ENCODE data around the gene MOB3A.

Gene MOB3A

DNA sequence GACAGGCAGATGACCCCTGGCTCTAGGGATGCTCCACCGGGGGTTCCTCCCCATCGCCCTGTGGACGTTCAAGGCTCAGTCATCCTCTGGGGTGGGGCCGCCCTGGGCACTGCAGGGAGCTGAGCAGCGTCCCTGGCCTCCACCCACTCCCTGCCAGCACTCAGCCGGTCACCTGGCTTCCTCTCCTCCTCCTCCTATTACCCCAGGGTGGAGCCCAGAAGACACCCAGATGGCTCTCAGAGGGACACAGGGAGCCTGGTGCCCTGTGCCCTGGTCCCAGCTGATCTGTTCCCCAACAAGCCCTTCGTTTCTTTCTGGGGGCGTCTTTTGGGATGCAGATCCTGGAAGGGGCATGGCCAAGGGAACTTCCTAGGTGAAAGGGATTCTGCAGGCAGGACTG is 41.4 kb downstream of the MOB3A start:
- TF ChIP-seq, protein P1, sequence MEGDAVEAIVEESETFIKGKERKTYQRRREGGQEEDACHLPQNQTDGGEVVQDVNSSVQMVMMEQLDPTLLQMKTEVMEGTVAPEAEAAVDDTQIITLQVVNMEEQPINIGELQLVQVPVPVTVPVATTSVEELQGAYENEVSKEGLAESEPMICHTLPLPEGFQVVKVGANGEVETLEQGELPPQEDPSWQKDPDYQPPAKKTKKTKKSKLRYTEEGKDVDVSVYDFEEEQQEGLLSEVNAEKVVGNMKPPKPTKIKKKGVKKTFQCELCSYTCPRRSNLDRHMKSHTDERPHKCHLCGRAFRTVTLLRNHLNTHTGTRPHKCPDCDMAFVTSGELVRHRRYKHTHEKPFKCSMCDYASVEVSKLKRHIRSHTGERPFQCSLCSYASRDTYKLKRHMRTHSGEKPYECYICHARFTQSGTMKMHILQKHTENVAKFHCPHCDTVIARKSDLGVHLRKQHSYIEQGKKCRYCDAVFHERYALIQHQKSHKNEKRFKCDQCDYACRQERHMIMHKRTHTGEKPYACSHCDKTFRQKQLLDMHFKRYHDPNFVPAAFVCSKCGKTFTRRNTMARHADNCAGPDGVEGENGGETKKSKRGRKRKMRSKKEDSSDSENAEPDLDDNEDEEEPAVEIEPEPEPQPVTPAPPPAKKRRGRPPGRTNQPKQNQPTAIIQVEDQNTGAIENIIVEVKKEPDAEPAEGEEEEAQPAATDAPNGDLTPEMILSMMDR (IDR thresholded peaks at IDR 0.05; ENCODE audit: extremely low read depth, insufficient read depth, missing control alignments) = no peak
- in situ Hi-C loops (cut with MboI; ENCODE audit: low pct_unique_long_range_greater_than_20kb, low sequenced_read_pairs, unreplicated experiment) = no loop called here
- DNase-seq (ENCODE audit: low spot score) = no peak

DNA sequence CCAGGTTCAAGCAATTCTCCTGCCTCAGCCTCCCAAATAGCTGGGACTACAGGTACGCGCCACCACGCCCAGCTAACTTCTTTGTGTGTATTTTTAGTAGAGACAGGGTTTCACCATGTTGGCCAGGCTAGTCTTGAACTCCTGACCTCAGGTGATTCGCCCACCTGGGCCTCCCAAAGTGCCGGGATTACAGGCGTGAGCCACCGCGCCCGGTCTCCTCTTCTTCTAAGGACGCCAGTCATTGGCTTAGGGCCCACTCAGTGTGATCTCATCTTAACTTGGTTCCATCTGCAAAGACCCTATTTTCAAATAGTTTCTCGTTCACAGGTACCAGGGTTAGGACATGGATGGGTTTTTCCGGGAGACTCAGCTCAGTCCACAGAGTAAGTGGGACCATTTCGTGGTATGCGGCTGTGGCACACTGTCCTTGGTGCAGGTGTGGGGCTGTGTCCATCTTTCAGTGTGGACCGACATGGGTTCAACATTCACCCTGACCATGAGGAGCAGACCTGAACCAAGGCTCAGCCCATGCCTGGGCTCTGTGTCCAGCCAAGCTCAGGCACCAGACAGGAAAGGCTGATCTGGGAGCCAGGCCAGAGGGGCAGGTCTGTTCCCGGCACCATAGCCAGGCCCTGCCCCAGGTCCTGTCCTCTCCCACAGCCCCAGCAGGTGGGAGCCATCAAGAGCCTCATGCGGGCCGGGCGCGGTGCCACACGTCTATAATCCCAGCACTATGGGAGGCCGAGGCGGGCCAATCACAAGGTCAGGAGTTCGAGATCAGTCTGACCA is 42.3 kb downstream of the MOB3A start:
- in situ Hi-C loops (cut with MboI; ENCODE audit: low pct_unique_long_range_greater_than_20kb, low sequenced_read_pairs, unreplicated experiment) = no loop called here
- no peak for DNase-seq (ENCODE audit: low spot score)
- TF ChIP-seq, protein P1 (IDR thresholded peaks at IDR 0.05; ENCODE audit: extremely low read depth, insufficient read depth, missing control alignments) = no peak

DNA sequence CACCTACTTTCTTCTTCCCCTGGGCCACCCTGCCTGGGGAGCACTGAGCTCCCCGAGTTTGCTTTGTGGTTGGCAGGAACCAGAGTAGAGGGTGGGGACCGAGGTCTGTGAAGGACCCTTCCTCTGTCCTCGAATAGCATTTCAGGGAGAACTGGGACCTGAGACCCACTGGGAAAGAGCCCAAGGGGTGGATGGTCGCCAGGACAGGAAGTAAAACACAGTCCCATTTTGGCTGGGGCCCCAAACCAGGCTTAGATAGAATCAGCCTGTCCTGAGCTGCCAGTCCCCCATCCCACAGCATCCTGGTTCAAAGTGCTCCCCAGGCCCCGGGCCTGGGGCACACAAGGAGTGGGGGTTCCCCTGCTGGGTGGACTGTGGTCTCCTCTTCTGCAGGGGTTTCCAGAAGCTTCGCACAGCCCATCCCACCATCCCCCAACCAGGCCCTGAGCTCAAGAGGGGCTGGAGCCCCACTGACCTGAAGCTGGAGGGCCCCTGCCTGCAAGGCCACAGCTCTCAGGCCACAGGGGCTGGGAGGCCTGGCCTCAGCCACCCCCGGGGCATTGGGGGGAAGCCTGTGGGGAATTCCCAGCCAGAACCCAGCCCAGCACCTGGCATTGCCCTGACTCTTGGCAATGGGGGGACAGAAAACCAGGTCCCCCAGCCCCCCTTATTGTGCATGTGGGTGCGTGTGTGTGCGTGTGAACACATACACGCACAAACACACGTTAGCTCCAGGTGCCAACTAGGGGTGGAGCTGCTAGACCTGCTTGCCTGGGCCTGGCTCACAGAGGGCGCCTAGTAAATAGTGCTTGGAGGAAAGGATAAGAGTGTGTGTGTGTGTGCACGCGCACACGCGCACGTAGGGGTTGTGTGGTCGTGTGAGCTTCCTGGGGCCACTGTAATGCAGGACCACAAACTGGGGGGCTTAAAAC is 44.1 kb downstream of the MOB3A start:
- in situ Hi-C loops (cut with MboI; ENCODE audit: low pct_unique_long_range_greater_than_20kb, low sequenced_read_pairs, unreplicated experiment) = no loop called here
- TF ChIP-seq, protein P1 (IDR thresholded peaks at IDR 0.05; ENCODE audit: extremely low read depth, insufficient read depth, missing control alignments) = peak; percentile 11
- no peak for DNase-seq (ENCODE audit: low spot score)

DNA sequence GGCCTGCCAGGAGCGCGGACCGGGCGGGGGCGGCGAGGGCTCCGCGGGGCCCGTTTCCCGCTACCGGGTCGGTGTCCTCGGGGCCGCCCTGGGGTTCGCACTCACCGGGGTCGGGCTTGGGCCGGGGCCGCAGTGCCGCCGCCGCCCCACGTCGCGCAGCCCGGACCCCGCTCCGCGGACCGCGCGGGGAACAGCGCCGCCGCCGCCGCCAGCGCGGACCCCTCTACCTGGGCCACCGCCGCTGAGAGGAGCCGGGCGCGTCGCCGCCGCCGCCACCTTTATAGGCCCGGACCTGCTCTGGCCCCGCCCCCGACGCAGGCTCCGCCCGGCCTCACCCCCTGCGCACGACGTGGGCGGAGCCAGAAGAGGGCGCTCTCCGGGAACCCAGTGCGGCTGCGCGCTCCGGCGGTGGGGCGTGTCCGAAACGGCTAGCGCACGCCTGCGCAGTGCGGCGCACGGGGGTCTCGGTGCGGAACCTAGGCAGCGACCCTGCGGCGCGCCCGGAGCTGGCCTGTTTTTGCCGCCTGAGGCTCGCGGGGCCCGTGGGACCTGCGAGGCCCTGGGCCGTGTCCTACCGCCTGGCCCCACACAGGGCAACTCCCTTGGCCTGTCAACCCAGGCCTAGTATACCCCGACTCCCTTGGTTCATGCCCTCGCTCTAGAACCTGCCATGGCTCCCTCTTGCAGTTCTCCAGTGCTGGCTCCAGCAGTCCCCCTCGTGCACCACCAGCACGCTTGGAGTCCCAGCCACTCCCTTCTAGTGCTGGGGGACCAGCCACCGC is 44.9 kb downstream of the MOB3A start, which contains the start of gene MKNK2:
Gene MKNK2 (minus strand): TSS at position 254 of the 782 bp plus-strand sequence. CDS start 393 bp downstream, outside the sequence.
- TF ChIP-seq, protein P1 (IDR thresholded peaks at IDR 0.05; ENCODE audit: extremely low read depth, insufficient read depth, missing control alignments) = peak; percentile 66
- in situ Hi-C loops (cut with MboI; ENCODE audit: low pct_unique_long_range_greater_than_20kb, low sequenced_read_pairs, unreplicated experiment) = no loop called here
- peak; percentile 99 for DNase-seq (ENCODE audit: low spot score)

DNA sequence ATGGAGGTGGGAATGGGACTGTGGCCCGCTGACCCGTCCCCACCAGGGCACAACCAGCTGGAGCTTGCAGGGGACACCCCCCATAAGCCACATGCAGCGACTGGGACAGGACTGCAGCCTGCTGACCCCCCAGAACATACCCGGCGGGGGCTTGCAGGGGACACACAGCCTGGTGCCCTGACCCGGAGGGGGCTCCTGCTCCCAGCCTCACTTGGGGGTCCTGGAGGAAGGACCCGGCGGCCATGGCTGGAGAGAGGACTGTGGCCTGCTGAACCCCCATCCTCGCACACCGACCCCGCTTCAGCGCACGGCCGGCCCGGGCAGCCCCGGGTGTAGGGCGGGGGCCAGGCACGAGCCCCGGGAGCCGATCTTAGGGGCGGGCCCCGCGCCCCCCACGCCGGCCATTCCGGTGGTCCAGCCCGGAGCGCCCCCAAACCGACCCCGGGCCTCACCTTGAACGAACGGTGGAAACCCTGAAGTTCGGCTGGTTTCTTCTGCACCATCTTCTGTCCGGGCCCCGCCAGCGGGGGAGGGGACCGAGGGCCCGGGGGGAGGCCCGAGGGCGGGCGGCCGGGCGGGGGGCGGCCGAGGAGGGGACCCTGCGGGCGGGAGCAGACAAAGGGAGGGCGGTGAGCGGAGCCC is 45.7 kb downstream of the MOB3A start:
- TF ChIP-seq, protein P1 (IDR thresholded peaks at IDR 0.05; ENCODE audit: extremely low read depth, insufficient read depth, missing control alignments) = no peak
- in situ Hi-C loops (cut with MboI; ENCODE audit: low pct_unique_long_range_greater_than_20kb, low sequenced_read_pairs, unreplicated experiment) = no loop called here
- DNase-seq (ENCODE audit: low spot score) = no peak
